OCI-M2 (cell line): ENCODE data around the gene GLP2R.

Source experiments
- DNase-seq: peaks from one replicate; lab custom pipeline; 2025; ENCODE audit not compliant: unreplicated experiment; lab: John Stamatoyannopoulos, UW

GLP2R gene

GRCh38 chr17:9850151-9850550 is 24.4 kb downstream of the GLP2R start:
- DNase-seq, result no peak

GRCh38 chr17:9854255-9854654 is 28.5 kb downstream of the GLP2R start:
- no peak for DNase-seq

- no peak for DNase-seq
Observed at GRCh38 chr17:9855036-9855435, 29.3 kb downstream of the GLP2R start.

- DNase-seq, result no peak
Observed at GRCh38 chr17:9859781-9860180, 34.1 kb downstream of the GLP2R start.

- DNase-seq, result no peak
Observed at GRCh38 chr17:9860851-9861250, 35.1 kb downstream of the GLP2R start.

GRCh38 chr17:9862220-9862619 is 36.5 kb downstream of the GLP2R start:
- DNase-seq, result no peak

- DNase-seq, result no peak
Observed at GRCh38 chr17:9862949-9863348, 37.2 kb downstream of the GLP2R start.

GRCh38 chr17:9865586-9865985 is 39.9 kb downstream of the GLP2R start:
- DNase-seq, result no peak

GRCh38 chr17:9868552-9868951 is 42.8 kb downstream of the GLP2R start:
- no peak for DNase-seq

- no peak for DNase-seq
Observed at GRCh38 chr17:9872852-9873251, 47.1 kb downstream of the GLP2R start.

- DNase-seq, result no peak
Observed at GRCh38 chr17:9874722-9875121, 49.0 kb downstream of the GLP2R start.

GRCh38 chr17:9875441-9875840 is 49.7 kb downstream of the GLP2R start:
- no peak for DNase-seq

- no peak for DNase-seq
Observed at GRCh38 chr17:9878356-9878755, 52.6 kb downstream of the GLP2R start.

GRCh38 chr17:9878786-9879525 is 53.2 kb downstream of the GLP2R start:
- no peak for DNase-seq

GRCh38 chr17:9880582-9880999 is 54.9 kb downstream of the GLP2R start:
- DNase-seq, result no peak

GRCh38 chr17:9883451-9883850 is 57.7 kb downstream of the GLP2R start:
- DNase-seq, result no peak

- DNase-seq, result no peak
Observed at GRCh38 chr17:9886141-9886930, 60.6 kb downstream of the GLP2R start.

- DNase-seq, result no peak
Observed at GRCh38 chr17:9887508-9887907, 61.8 kb downstream of the GLP2R start.

- no peak for DNase-seq
Observed at GRCh38 chr17:9890124-9890523, 64.4 kb downstream of the GLP2R start.

- no peak for DNase-seq
Observed at GRCh38 chr17:9893411-9894012, 67.8 kb downstream of the GLP2R start.

- no peak for DNase-seq
Observed at GRCh38 chr17:9894231-9894630, 68.5 kb downstream of the GLP2R start.

- DNase-seq, result no peak
Observed at GRCh38 chr17:9895923-9896322, 70.2 kb downstream of the GLP2R start.
